ENCODE results near the gene UAP1L1.

DNA sequence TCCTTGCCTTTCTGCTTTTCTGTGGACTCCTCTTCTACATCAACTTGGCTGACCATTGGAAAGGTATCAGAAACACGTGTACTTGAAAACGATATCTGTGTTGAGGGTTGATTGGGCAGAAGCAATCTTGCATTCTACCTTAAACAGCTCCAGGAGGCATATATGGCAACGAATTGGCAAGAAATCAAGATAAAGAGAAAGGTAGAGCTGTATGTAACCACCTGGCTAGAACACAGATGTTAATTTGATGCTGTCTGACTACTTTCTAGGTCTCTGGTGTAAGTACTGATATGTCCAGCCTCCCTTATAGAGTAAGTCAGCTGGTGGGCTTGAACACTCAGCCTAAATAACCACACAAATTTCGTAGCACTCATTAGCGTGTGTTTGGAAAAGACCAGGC is 10.8 kb downstream of the UAP1L1 start:
- no peak for TF ChIP-seq CTCF (IDR thresholded peaks at IDR 0.05)
- TF ChIP-seq EP300 (IDR thresholded peaks at IDR 0.05) = no peak
- no peak for TF ChIP-seq POLR2AphosphoS5 (IDR thresholded peaks at IDR 0.05)
- no peak for TF ChIP-seq POLR2A (IDR thresholded peaks at IDR 0.05)
